Panc1 (cell line): ENCODE data around the gene CEP63. TPM values are rescaled to one million over a fixed set of nuclear protein-coding genes. Genes with fewer than 3 reads are reported as not detected.

Source experiments
- ATAC-seq: fragments of 200-7000 bp; cut with Tn5 transposase; 2 replicates; pipeline ENCODE4 v1.9.1; 2020; ENCODE audit warnings: mild to moderate bottlenecking, moderate library complexity
- BruUV-seq: library from RNA; stranded (reverse); fragments of 400-500 nt; replicated peaks from 2 replicates; lab custom pipeline; 2021; lab: Mats Ljungman, UMichigan
- CTCF ChIA-PET: fragments of 300-600 bp; sonication (Branson Sonifier 250); formaldehyde crosslinking; loops from one replicate; lab custom pipeline; 2022; ENCODE audit warnings: antibody characterized with exemption; lab: Charles Lee
- POLR2A ChIA-PET: fragments of 300-600 bp; sonication (Branson Sonifier 250); formaldehyde crosslinking; loops from one replicate; lab custom pipeline; 2022; ENCODE audit warnings: antibody characterized with exemption; lab: Charles Lee
- DNase-seq: peaks from one replicate; pipeline ENCODE4 v3.0.0-alpha.2; 2010; ENCODE audit warnings: low read depth, low spot score
- H3K27ac ChIP-seq: 2 replicates; pipeline ENCODE4 v1.5.1; 2011; ENCODE audit warnings: mild to moderate bottlenecking, low read length, inconsistent platforms
- H3K27me3 ChIP-seq: fragments of 200-500 bp; sonication (Bioruptor generic); 2 replicates; pipeline ENCODE4 v1.6.0; 2014; ENCODE audit warnings: low read length, inconsistent platforms; ENCODE audit not compliant: control insufficient read depth, insufficient read depth
- H3K36me3 ChIP-seq: fragments of 200-500 bp; sonication (Bioruptor generic); 2 replicates; pipeline ENCODE4 v1.5.1; 2014; ENCODE audit warnings: inconsistent platforms, mild to moderate bottlenecking, low read length, moderate library complexity; ENCODE audit not compliant: control insufficient read depth, insufficient read depth
- H3K4me1 ChIP-seq: 2 replicates; pipeline ENCODE4 v1.5.1; 2011; ENCODE audit warnings: inconsistent platforms, mild to moderate bottlenecking, low read length, moderate library complexity; ENCODE audit not compliant: control insufficient read depth, insufficient read depth
- H3K4me3 ChIP-seq, 2 experiments: 2 replicates each; pipeline ENCODE4 v1.5.1; 2011 to 2012; ENCODE audit warnings: low read depth in 2 of 2, low read length in 2 of 2, mild to moderate bottlenecking in 2 of 2, inconsistent platforms in 1 of 2, moderate library complexity in 1 of 2
- H3K9me3 ChIP-seq: fragments of 200-500 bp; sonication (Bioruptor generic); 2 replicates; pipeline ENCODE4 v1.5.1; 2014; ENCODE audit warnings: low read depth, mild to moderate bottlenecking, inconsistent platforms, low read length, moderate library complexity; ENCODE audit not compliant: control insufficient read depth, insufficient read depth
- CTCF ChIP-seq: fragments of 450-650 bp; IDR thresholded peaks from 2 replicates; pipeline ENCODE4 v1.5.1; 2017; ENCODE audit warnings: mild to moderate bottlenecking
- POLR2AphosphoS5 ChIP-seq: IDR thresholded peaks from 2 replicates; pipeline ENCODE4 v1.6.1; 2012; ENCODE audit warnings: mild to moderate bottlenecking, low read depth, low read length, moderate library complexity
- REST ChIP-seq, 2 experiments: IDR thresholded peaks; 2 replicates each; pipeline ENCODE4 v1.6.1; 2011 to 2012; ENCODE audit warnings: low read depth in 2 of 2, control low read depth in 1 of 2, low read length in 1 of 2, mild to moderate bottlenecking in 1 of 2, moderate library complexity in 1 of 2; ENCODE audit not compliant: insufficient read depth in 1 of 2
- SIN3A ChIP-seq: IDR thresholded peaks from 2 replicates; pipeline ENCODE4 v1.6.1; 2012; ENCODE audit warnings: low read depth, mild to moderate bottlenecking, low read length, moderate library complexity, borderline replicate concordance; ENCODE audit not compliant: insufficient read depth
- TCF7L2 ChIP-seq: IDR thresholded peaks from 2 replicates; pipeline ENCODE4 v1.6.1; 2011; ENCODE audit warnings: mild to moderate bottlenecking, low read depth, low read length, inconsistent platforms
- in situ Hi-C: cut with HindIII; loops from 2 replicates; pipeline ENCODE4 v1.10.0; 2016; ENCODE audit warnings: low sequenced_read_pairs, low pct_unique_long_range_greater_than_20kb
- intact Hi-C: fragments of 100-400 bp; cut with micrococcal nuclease; formaldehyde crosslinking; loops from one replicate; pipeline ENCODE4 v1.10.0; 2022; ENCODE audit not compliant: unreplicated experiment
- total RNA-seq: library from RNA; stranded (reverse); gene quantifications from one replicate; pipeline ENCODE4 v1.2.1, GENCODE V29; 2021; ENCODE audit not compliant: unreplicated experiment

Gene CEP63
- total RNA-seq, 1 experiment from 2014 or later, result 30.5 TPM

DNA sequence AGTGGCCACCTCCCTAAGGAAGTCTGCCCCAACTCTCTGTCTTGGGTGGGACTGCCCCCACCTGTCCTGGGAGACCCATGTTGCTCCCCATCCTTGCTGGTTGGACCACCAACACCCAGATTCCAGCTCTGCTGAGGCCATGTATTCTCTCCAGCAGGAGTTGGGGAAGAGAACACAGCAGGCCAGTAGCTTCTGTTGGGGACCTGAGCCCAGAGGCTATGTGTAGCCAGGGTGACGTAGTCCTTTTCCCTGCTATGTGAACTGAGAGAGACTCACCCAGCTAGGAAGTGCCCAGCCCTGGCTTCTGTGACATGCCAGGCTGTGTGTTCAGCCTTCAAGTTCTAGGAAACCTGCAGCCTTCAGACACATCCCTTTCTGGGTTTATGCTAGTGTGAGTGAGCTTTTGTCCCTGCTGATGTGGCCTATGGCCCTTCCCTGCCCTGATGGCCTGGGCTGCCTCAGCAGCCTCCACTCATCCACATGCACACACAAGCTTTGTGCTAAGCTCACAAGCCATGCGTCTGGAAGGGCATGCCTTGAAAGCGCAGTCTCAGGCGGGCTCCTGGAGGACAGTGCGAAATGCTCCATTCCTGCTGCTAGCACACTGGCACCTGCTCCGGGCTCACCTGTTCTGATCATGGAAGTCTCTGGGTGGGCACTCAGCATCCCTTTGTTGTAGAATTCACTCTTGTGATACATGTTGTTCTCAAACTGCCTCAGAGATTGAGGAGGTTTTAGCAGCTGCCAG is 122.3 kb downstream of the CEP63 start:
- ChIA-PET CTCF (no interaction called here), POLR2A (no interaction called here)
- in situ Hi-C loops, result no loop called here
- DNase-seq (no peak), ATAC-seq (no peak)
- Histone ChIP-seq H3K36me3 (no peaks in the 10 kb centered on the region), H3K4me1 (no peaks in the 10 kb centered on the region), H3K9me3 (no peaks in the 10 kb centered on the region), H3K27ac (no peak overlapping the region), H3K27me3 (peaks cover 3% of the 10 kb centered on the region), H3K4me3 (no peak overlapping the region)
- intact Hi-C loops, result loop anchor here (10.0 kb wide), 1 partner anchor 897 kb away; no protein-coding TSS in a partner anchor
- no TSS peak for BruUV-seq
- TF ChIP-seq TCF7L2 (no peak), SIN3A (no peak), REST (IDR thresholded peaks at IDR 0.05; ENCODE audit: insufficient read depth in 1 of 2, low read depth in 2 of 2, low read length in 1 of 2) (no peak), CTCF (no peak), POLR2AphosphoS5 (no peak)

DNA sequence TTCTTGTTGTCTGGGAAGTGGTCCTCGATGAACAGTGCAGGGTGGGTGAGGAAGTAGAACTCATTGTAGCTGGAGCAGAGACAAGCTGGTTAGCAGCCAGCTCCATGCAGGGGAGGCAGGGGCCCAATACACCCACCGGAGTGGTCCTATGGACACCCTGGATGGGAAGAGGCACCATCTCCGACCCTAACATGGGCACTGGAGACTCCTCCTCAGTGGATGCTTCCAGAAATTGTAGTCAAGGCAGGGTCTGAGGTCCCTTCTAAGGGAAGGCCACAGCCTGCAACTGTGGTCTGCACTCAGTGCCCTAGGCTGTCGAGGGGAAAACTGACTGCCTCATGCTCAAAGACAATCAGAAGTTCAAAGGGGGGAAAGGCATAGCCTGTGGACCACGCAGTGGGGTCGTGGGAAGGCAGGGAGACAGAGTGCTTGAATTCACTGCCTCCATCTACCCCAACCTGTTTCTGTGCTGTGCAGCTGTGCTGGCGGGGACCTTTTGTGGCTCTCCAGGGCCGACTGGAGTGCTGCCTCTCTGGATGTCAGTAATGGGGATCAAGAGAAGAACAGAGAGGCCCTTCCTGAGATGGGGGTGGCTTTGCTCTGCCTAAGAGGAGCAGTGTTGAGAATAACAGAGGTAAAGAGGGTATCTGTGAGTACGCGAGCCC is 123.0 kb downstream of the CEP63 start:
- ATAC-seq (no peak), DNase-seq (no peak)
- CTCF ChIA-PET, result no interaction called here
- TF ChIP-seq TCF7L2 (no peak), SIN3A (no peak), POLR2AphosphoS5 (no peak), REST (IDR thresholded peaks at IDR 0.05; ENCODE audit: insufficient read depth in 1 of 2, low read depth in 2 of 2, low read length in 1 of 2) (no peak), CTCF (no peak)
- Histone ChIP-seq H3K36me3 (no peaks in the 10 kb centered on the region), H3K4me3 (no peak overlapping the region), H3K27ac (no peak overlapping the region), H3K27me3 (peaks cover 3% of the 10 kb centered on the region), H3K4me1 (no peaks in the 10 kb centered on the region), H3K9me3 (no peaks in the 10 kb centered on the region)
- intact Hi-C loops, result loop anchor here (10.0 kb wide), 1 partner anchor 896 kb away; no protein-coding TSS in a partner anchor
- BruUV-seq, result no TSS peak
- POLR2A ChIA-PET, result no interaction called here
- in situ Hi-C loops, result no loop called here
